Endodermal cell (in vitro differentiated cells): ENCODE results near the gene TFAP2A. TPM values are rescaled to one million over a fixed set of nuclear protein-coding genes. Genes with fewer than 3 reads are reported as not detected.
A peak's percentile ranks its signal among the peaks of the same experiment; 100 is the strongest.

Source experiments
- DNase-seq: peaks from one replicate; pipeline ENCODE4 v3.0.0-alpha.2; 2017
- H3K27ac ChIP-seq: 2 replicates; pipeline ENCODE4 v1.5.1; 2013; ENCODE audit warnings: mild to moderate bottlenecking, low read depth, low read length, moderate library complexity
- H3K27me3 ChIP-seq: 2 replicates; pipeline ENCODE4 v1.6.1; 2013; ENCODE audit warnings: mild to moderate bottlenecking, low read length, moderate library complexity; ENCODE audit not compliant: insufficient read depth, control insufficient read depth, poor library complexity, severe bottlenecking
- H3K36me3 ChIP-seq: 2 replicates; pipeline ENCODE4 v1.7.0; 2013; ENCODE audit warnings: mild to moderate bottlenecking, low read length, moderate library complexity; ENCODE audit not compliant: control insufficient read depth, insufficient read depth
- H3K4me1 ChIP-seq: one replicate; pipeline ENCODE4 v1.7.0; 2013; ENCODE audit warnings: low read length; ENCODE audit not compliant: control insufficient read depth, insufficient read depth
- H3K4me3 ChIP-seq: 2 replicates; pipeline ENCODE4 v1.5.1; 2013; ENCODE audit warnings: mild to moderate bottlenecking, low read length, moderate library complexity
- H3K9ac ChIP-seq: 2 replicates; pipeline ENCODE4 v1.6.1; 2013; ENCODE audit warnings: mild to moderate bottlenecking, low read length, moderate library complexity; ENCODE audit not compliant: poor library complexity, severe bottlenecking; ENCODE audit errors: extremely low read depth
- H3K9me3 ChIP-seq: 2 replicates; pipeline ENCODE4 v1.6.1; 2013; ENCODE audit warnings: mild to moderate bottlenecking, low read length, moderate library complexity; ENCODE audit not compliant: control insufficient read depth
- H3K27ac Mint-ChIP-seq: 2 replicates; pipeline ENCODE4 v1.8.0; 2020; ENCODE audit warnings: mixed read lengths
- H3K27me3 Mint-ChIP-seq: 2 replicates; pipeline ENCODE4 v1.8.0; 2021; ENCODE audit warnings: mild to moderate bottlenecking, mixed read lengths; ENCODE audit not compliant: insufficient read depth
- H3K36me3 Mint-ChIP-seq: 2 replicates; pipeline ENCODE4 v1.8.0; 2020; ENCODE audit warnings: low read depth, mixed read lengths
- H3K4me1 Mint-ChIP-seq: 2 replicates; pipeline ENCODE4 v1.8.0; 2020; ENCODE audit warnings: mixed read lengths
- H3K4me3 Mint-ChIP-seq: 2 replicates; pipeline ENCODE4 v1.8.0; 2020; ENCODE audit warnings: mild to moderate bottlenecking, moderate library complexity, mixed read lengths
- H3K9me3 Mint-ChIP-seq: 2 replicates; pipeline ENCODE4 v1.8.0; 2020; ENCODE audit warnings: mild to moderate bottlenecking, mixed read lengths
- WGBS, 2 experiments: methylation state at CpG; one replicate each; pipeline versions ENCODE4 v1.1.5 to v1.1.7; 2013; ENCODE audit warnings: missing lambda C conversion rate in 2 of 2, mixed read lengths in 1 of 2; ENCODE audit not compliant: insufficient coverage in 1 of 2, insufficient read length in 1 of 2; 5-methylcytosine and 5-hydroxymethylcytosine counted together
- total RNA-seq, 2 donors: library from RNA; stranded (reverse); fragmentation: NEBNext Ultra II Directional in 1 of 2; extraction: Animal tissue kit (Norgen Biotek cat#: 25700) in 1 of 2; gene quantifications; 2 replicates in 1 of 2; 3 replicates in 1 of 2; pipeline ENCODE4 v1.2.1, GENCODE V29; 2021
- TF ChIP-seq, protein P1 (sequence below): fragments of 200-600 bp; sonication (generic); conservative IDR thresholded peaks from 2 replicates; pipeline ENCODE4 v1.5.0; 2021; ENCODE audit warnings: antibody characterized with exemption, mild to moderate bottlenecking

Gene TFAP2A
- total RNA-seq, 2 donors from 2014 or later, result 0.51 to 0.69 TPM

DNA sequence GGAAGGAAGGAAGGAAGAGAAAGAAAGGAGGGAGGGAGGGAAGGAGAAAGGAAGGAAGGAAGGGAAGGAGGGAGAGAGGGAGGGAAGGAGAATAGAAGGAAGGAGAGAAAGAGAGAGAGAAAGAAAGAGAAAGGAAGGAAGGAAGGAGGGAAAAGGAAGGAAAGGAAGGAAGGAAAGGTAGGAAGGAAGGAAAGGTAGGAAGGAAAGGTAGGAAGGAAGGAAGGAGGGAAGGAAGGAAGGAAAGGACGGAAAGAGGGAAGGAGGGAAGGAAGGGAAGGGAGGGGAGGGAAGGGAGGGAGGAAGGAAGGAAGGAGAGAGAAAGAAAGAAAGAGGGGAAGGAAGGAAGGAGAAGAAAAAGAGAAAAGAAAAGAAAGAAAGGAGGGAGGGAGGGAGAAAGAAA lies 47.0 kb upstream of the TFAP2A start:
- Histone ChIP-seq H3K27me3 (no peaks in the 10 kb centered on the region), H3K4me1 (no peaks in the 10 kb centered on the region), H3K4me3 (no peak overlapping the region), H3K9ac (no peak overlapping the region), H3K9me3 (no peaks in the 10 kb centered on the region), H3K27ac (no peak overlapping the region), H3K36me3 (no peaks in the 10 kb centered on the region)
- WGBS, 2 experiments, result 85 to 94% methylated on average over 1 of the region's 1 CpG
- Mint-ChIP-seq H3K9me3 (no peaks in the 10 kb centered on the region), H3K27ac (no peak overlapping the region), H3K36me3 (no peaks in the 10 kb centered on the region), H3K27me3 (peaks cover 6% of the 10 kb centered on the region), H3K4me1 (peaks cover 20% of the 10 kb centered on the region), H3K4me3 (no peak overlapping the region)
- TF ChIP-seq, protein P1, sequence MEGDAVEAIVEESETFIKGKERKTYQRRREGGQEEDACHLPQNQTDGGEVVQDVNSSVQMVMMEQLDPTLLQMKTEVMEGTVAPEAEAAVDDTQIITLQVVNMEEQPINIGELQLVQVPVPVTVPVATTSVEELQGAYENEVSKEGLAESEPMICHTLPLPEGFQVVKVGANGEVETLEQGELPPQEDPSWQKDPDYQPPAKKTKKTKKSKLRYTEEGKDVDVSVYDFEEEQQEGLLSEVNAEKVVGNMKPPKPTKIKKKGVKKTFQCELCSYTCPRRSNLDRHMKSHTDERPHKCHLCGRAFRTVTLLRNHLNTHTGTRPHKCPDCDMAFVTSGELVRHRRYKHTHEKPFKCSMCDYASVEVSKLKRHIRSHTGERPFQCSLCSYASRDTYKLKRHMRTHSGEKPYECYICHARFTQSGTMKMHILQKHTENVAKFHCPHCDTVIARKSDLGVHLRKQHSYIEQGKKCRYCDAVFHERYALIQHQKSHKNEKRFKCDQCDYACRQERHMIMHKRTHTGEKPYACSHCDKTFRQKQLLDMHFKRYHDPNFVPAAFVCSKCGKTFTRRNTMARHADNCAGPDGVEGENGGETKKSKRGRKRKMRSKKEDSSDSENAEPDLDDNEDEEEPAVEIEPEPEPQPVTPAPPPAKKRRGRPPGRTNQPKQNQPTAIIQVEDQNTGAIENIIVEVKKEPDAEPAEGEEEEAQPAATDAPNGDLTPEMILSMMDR, result no peak
- DNase-seq, result no peak

DNA sequence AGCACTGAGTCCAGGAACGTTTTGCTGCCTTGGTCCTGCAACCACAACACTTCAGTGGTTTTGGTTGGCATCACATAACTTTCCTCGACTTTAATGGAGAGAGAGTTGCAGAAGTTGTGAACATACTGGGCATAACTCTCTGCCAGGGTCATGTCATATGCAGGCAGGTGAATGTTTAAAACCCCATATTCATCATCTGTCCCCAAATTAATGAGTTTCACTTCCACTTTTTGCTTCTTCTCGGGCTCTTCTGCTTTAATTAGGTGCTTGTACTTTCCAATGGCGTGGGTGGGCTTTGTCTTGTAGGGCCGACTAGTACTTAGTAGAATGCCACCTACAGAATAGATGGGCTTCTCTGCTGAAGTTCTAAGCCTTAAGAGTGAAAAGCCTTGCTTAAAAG lies 45.2 kb upstream of the TFAP2A start:
- Histone ChIP-seq H3K36me3 (no peaks in the 10 kb centered on the region), H3K9me3 (no peaks in the 10 kb centered on the region), H3K27me3 (no peaks in the 10 kb centered on the region), H3K4me1 (no peaks in the 10 kb centered on the region), H3K27ac (no peak overlapping the region), H3K4me3 (no peak overlapping the region), H3K9ac (no peak overlapping the region)
- Mint-ChIP-seq H3K4me3 (no peak overlapping the region), H3K36me3 (no peaks in the 10 kb centered on the region), H3K9me3 (no peaks in the 10 kb centered on the region), H3K27ac (no peak overlapping the region), H3K27me3 (peaks cover 6% of the 10 kb centered on the region), H3K4me1 (peaks cover 7% of the 10 kb centered on the region)
- no peak for DNase-seq
- 86 to 89% methylated on average over 4 to 5 of the region's 5 CpGs for WGBS, 2 experiments
- TF ChIP-seq, protein P1, result no peak

DNA sequence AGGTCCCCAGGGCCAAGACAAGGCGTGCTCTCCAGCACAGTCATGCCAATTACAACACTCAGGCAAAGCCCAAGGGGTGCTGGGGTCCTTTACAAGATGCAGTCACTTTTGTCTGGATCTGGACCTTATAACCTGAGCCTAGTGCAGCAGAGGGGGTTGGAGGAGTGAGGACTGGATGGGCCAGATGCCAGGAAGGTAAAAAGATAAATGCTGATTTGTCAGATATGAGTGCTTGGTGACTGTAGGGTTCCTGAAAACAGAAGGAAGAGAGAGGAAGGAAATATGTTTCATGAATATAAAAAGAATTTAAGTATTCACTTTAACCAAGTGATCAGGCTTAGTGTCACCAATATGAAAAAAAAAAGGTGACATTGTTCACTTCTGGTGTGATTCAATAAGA lies 43.4 kb upstream of the TFAP2A start:
- H3K27me3 ChIP-seq, result no peaks in the 10 kb centered on the region
- no peaks in the 10 kb centered on the region for H3K9me3 Mint-ChIP-seq
- peaks cover 6% of the 10 kb centered on the region for H3K27me3 Mint-ChIP-seq

More for the DNA sequence above, 43.4 kb upstream of the TFAP2A start:
- Histone ChIP-seq H3K36me3 (no peaks in the 10 kb centered on the region), H3K9ac (no peak overlapping the region), H3K9me3 (no peaks in the 10 kb centered on the region), H3K4me3 (no peak overlapping the region), H3K27ac (no peak overlapping the region), H3K4me1 (no peaks in the 10 kb centered on the region)
- no peak overlapping the region for H3K4me3 Mint-ChIP-seq
- TF ChIP-seq, protein P1, result no peak
- no peak overlapping the region for H3K27ac Mint-ChIP-seq
- 93% methylated on average over 1 of the region's 1 CpG; no CpG with 5 or more reads in 1 of the 2 experiments for WGBS, 2 experiments
- peak; percentile 28 for DNase-seq
- H3K36me3 Mint-ChIP-seq, result no peaks in the 10 kb centered on the region
- H3K4me1 Mint-ChIP-seq, result peaks cover 7% of the 10 kb centered on the region
